Stimulated activated naive CD8-positive, alpha-beta T cell treated with anti-CD3 and anti-CD28 coated beads, Interleukin-15, Interleukin-2, amounts not matched to agents 100 U/mL and 50 U/mL, for 24 hours (primary cell): ENCODE measurements around the gene ATP2B2.
"Not testable (repeated sequence)": the region's sequence is repeated elsewhere in the genome, so short reads cannot be mapped to it uniquely, and the experiment has no call there.

Source experiments
- ATAC-seq: fragments of 150-1000 bp; cut with Tn5 transposase; one replicate; pipeline ENCODE4 v1.10.0; 2021
- DNase-seq: peaks from one replicate; pipeline ENCODE4 v3.0.0; 2021

Gene ATP2B2

DNA sequence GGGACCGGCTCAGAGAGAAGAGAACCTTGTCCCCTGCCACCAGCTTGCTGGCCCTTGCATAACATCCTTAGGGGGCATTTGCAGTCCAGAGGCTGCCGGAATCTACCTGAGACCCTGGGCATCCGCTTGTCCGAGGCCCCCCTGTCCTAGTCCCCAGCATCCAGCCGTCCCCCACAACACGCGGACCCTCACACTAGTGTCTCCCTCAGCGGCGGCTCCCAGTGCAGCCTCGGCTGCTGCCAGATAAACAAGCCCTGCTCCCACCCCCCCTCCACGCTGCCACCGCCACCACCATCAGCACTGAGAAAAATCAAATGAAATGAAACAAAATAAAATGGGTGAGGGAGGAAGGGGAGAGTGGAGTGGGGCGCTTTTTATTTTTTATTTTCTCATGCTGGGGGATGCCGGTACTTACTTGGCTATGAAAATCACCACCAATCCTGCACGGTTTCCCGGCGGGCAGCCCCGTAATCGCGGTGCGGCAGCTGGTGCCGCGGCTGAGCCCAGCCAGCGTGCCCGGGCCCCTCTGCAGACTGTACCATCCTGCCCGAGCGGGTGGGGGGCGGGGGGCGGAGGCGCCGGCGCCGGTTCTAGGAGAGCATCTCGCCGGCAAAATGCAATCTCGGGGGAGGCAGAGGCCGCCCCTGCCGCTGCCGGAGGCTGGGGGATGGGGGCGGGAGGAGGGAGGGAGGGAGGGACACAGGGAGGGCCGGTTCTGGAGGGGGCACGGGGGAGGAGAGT is at the start of gene ATP2B2:
Gene ATP2B2, minus strand, starts transcription at position 537 of the 741 bp plus-strand sequence. CDS start 56,043 bp downstream, outside the sequence.
- DNase-seq, result peak; percentile 15
- ATAC-seq, result no peak

DNA sequence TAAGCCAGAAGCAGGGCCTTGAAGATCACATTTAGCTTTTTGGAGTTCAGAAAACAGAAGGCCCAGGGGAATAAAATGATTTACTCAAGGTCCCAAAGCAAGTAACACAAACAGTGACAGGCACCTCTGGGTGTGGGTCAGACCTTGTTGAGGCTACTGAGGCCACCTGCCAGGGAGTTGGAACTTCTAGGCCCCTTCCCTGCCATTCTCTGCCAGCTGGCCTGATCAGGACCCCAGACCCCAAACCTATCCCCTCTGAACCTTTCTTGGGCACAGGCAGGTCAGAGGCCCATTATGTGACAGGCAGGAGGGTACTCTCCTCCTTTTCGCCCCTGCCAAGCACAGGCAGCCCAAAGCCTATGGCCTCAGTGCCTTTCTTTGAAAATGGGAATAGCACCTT is 49.4 kb upstream of the ATP2B2 start:
- ATAC-seq, result no peak
- no peak for DNase-seq

DNA sequence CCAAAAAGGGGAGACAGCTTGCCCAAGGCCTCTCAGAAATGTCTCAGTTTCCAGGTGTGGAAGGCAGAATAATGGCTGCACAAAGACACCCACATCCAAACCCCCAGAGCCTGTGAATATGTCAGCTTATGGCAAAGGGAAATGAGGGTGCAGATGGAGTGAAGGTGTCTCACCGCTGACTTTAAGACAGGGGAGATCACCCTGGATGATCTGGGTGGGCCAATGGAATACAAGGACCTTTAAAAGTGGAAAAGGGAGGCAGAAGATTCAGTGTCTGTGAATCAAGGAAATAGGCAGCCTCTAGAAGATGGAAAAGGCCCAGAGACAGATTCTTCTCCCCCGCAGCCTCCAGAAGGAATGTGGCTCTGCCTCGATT is 48.8 kb upstream of the ATP2B2 start:
- no peak for ATAC-seq
- no peak for DNase-seq

DNA sequence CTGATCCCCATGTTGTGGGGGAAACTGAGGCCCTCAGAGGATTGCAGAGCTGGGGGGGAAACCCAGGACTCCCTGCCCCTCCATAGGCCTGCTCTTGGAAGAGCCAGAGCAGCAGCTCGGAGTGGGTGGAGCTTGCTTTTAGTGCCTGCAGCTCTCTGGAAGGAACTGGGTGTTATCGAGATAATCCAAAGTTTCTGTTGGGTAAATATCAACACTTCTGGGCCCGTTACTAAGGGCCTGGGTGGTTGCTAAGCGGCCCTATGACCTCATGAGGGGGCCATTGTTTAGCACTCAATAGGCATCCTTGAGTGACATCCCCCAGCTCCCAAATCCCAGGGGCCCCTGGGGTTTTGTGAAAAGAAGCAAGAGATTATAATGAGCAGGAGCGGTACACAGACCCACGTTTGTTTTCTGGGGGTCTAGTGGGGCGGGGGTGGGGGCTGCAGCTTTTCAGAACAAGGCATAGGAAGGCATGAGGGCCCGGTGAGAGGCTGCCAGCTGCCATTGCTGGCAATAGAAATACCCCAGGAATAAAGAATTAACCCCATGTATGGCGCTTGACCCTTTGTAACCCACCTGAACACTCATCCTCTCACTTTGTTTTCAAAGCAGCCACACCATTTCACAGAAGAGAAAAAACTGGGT is 48.3 kb upstream of the ATP2B2 start:
- DNase-seq, result no peak
- ATAC-seq, result no peak

DNA sequence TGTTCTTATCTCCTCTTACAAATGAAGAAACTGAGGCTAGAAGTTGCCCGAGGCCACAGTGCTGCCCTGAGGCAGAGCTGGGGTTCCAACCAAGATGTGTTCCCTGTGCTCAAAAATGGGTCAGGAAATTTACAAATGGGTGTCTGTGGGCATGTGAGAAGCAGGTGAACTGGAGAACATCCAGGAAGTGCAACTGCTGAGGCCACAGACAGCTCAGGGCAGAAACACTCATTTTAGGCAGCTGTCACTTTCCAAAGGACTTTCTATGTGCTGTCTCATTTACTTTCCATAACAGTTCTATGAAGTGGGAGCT is 47.2 kb upstream of the ATP2B2 start:
- DNase-seq, result no peak

DNA sequence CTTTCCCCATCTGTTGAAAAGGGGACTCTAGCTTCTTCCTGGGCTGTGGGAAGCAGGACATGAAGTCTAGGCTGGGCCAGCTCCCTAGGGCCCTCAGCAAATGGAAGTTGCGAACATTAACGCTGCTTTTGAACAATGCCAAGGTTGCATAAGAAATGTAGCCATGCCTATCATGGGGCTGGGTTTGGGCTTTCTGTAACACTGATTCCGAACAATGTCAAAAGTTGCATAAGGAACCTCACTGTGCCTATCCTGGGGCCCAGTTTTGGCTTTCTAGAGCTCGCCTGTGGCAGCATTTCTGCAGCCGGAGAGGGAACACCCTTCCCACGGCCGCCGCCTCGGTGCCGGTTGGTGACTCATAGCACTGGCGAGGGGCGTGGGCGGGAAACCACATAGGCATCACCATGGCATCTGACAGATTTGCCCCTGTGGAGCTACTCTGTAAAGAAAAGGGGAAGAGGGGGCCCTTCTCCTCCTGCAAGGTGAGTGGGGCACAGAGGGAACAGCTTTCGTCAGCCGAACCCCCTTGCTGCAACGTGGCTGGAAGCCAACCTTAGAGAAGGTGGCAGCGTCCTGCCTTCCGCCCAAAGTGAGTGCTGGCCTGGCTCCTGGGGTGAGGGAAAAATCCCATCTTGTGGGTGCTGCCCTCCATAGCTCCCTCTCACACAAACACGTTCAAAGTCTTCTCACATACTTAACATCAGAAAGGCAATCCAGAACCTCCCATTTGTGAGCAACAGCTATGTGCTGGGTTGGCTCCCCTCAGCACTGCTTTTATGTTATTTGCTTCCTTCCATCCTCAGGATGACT is 46.6 kb upstream of the ATP2B2 start:
- peak; percentile 91 for DNase-seq
- ATAC-seq, result peak; percentile 84

More for the DNA sequence above, 47.2 kb upstream of the ATP2B2 start:
- ATAC-seq, result peak; percentile 38

DNA sequence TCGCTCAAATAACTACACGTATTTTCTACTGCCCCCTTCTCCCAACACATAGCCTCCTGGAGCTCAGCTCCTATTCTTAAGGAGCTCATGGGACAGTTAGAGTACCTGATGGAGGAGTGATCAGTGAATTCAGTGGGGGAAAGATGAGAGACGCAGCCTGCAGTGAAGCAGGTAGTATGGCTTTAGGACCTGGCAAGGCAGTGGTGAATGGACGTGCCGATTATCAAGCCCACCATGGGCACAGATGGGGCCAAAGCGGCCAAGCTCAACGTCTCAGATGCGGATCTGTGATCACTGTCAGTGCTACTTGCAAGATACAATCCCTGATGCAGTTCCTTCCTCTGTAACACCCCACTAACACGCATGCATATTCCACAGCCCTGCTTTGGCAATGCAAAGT is 45.8 kb upstream of the ATP2B2 start:
- DNase-seq (no peak), ATAC-seq (no peak)

DNA sequence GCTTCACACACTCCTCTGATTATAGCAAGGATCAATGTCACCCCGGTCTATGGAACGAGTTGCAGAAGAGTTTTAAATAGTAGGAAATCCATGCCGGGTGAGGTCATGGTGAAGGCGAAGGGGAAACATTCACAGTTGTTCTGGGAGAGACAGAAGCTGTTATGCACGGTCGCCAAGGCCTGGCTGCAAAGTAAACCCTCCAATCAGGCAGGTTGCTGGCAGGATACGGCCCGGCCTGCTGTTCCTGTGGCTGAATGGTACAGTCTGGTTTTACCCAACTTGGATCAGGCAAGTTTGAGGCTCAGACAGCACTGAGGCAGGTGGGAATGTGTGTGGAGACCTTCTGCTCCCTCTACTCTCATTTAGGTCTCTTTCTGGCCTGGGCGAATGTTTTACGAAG is 45.3 kb upstream of the ATP2B2 start:
- ATAC-seq, result no peak
- DNase-seq, result no peak

DNA sequence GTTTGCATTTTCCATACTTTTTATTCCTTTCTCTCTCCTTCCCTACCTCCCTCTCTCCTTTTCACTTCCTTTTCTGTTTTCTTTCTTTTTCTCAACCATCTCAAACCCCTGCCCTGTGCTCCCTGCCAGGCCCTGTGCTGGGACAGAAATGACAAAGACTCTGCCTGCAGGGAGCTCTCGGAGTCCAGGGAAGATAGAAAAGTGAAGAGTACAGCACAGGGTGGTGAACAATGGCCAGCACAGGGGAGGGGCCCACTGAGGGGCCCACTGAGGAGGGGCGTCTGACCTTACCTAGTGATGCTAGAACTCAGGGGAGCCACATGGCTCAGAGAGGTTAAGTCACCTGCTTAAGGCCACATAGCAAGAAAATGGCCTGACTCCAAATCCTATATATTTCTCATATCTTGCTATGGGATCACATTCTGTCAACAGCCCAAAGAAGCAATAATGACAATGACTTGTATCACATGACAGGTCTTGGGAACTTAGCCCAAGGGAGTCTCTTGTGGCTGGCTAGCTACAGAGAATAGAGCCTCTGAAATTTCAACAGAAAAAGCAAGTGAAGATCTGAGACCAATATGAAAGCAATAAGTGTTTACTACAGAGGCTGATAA is 44.3 kb upstream of the ATP2B2 start:
- DNase-seq, result no peak

DNA sequence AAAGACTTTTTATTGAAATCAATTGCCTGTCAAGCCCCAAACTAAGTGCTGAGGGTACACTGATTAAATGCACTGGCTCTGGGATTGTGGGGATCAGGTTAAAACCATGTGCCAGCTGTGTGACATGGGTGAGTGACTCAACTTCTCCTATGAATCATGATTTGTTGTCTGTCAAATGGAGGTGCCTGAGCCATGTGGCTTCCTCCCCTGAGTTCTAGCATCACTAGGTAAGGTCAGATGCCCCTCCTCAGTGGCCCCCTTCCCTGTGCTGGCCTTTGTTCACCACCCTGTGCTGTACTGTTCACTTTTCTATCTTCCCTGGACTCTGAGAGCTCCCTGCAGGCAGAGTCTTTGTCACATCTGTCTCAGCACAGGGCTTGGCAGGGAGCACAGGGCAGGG is 43.6 kb upstream of the ATP2B2 start:
- peak; percentile 36 for DNase-seq
- peak; percentile 78 for ATAC-seq

More for the DNA sequence above, 44.3 kb upstream of the ATP2B2 start:
- ATAC-seq, result no peak

DNA sequence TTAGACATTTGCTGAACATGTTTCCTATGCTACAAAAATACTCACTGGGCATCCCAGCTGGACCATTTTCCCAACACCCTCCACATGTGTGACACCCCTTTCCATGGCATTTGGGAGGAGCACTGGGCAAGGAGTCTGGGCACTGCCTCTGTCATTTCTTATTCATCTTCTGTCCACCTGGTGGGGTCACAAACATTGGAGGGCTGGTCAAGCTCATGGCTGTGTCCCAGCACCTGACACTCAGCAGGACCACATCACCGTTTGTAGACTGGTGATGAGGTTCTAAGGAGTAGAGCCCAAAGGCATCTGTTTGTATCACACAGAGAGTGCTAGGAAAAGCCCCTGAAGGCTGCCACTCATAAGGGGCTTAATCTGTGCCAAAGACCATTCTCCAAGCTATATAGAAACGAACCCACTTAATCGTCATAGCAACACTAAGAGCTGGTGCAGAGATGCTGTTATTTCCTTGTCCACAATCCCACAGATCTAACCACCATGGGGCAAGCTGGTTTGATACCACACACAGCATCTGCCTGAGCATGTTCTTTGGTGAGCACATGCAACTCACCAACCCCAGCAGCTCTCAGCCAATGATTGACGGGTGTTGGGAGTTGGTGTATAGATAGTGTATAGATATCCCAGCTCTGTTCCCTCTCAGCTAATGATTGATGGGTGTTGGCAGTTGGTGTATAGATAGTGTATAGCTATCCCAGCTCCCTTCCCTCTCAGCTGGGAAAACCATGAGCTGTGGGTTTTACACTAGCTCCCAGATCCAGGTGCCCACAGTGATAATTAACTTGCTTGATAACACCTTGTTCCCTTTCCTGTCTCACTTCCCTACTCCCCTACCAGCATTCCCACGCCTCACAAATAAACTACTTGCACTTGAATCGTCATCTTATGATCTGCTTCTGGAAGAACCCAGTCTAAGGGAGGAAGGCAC is 42.7 kb upstream of the ATP2B2 start:
- DNase-seq, result no peak
- no peak for ATAC-seq

DNA sequence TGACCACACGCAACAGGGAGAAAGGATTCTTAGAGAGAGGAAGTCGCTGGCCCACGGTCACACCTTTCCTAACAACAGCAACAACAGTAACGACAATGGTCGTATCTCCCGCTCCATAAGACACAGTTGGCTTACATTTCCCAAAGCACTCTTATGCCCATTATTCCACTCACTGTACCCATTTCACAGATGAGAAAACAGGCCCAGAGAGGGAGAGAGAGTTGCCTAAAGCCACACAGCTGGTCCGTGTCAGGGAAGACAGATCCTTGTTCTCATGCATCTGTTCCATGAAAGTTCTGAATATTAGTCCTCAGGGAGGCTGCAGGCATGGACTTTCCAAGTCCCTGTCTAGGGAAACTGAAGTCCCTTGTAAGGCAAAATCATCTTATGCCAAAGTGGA is 42.0 kb upstream of the ATP2B2 start:
- DNase-seq (no peak), ATAC-seq (no peak)

DNA sequence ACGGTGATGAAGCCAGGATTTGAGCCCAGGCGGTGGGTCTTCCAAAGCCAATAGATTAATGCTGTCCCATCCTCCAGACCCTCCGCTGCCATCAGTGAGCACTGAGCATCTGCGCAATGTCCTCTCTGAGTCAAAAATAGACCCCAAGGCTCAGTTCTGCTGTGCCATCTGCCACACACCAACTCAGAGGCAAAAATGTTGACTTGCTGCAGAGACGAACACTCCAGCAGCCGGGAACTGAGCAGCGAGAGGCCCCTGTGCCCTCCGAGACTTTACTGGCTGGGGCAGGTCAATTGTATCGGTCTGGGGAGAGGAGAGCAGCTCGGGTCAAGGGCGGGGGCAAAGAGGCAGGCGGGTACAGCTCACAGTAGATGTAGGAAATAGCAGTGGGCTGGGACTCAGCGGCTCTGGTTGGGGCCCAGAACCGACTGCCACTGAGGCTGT is 41.5 kb upstream of the ATP2B2 start:
- ATAC-seq, result no peak

DNA sequence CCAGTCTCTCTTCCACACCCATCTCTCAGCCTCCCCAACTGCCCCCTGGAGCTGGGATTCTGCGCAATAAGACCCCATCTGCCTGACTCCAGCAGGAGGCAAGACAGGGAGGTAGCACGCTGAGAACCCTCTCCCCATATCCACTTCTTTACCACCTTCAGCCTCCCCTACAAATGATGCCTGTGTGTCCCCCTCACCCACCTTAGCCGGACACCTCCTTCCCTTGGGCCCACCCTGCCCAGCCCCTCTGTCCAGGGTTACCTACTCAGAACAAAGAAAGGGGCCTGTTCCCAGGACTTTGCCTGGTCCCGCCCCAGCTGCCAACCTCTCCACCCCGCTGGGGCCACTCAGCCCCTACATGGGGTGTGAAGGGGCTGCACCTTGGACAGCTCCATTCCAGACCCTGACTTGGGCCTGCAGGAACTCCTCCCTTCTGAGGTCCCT is 40.8 kb upstream of the ATP2B2 start:
- no peak for ATAC-seq
- no peak for DNase-seq

More for the DNA sequence above, 41.5 kb upstream of the ATP2B2 start:
- no peak for DNase-seq

DNA sequence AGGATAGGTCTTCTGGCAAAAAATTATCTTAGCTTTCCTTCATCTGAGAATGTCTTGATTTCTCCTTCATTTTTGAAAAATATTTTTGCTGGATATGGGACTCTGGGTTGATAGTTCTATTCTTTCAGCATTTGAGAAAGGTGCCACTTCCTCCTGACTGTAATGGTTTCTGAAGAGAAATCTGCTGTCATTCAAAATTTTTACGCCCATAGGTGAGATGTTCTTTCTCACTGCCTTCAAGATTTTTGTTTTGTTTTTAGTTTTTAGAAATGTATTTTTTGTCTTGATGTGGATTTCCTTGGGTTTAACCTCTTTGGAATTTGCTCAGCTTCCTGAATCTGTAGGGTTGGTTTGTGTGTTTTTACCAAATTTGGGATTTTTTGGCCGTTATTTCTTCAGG is 37.1 kb upstream of the ATP2B2 start:
- no peak for ATAC-seq
- no peak for DNase-seq

DNA sequence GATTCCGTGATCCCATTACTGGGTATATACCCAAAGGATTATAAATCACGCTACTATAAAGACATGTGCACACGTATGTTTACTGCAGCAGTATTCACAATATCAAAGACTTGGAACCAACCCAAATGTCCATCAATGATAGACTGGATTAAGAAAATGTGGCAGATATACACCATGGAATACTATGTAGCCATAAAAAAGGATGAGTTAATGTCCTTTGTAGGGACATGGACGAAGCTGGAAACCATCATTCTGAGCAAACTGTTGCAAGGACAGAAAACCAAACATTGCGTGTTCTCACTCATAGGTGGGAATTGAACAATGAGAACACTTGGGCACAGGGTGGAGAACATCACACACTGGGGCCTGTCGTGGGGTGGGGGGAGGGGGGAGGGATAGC is 35.0 kb upstream of the ATP2B2 start:
- not testable (repeated sequence) for DNase-seq, ATAC-seq

DNA sequence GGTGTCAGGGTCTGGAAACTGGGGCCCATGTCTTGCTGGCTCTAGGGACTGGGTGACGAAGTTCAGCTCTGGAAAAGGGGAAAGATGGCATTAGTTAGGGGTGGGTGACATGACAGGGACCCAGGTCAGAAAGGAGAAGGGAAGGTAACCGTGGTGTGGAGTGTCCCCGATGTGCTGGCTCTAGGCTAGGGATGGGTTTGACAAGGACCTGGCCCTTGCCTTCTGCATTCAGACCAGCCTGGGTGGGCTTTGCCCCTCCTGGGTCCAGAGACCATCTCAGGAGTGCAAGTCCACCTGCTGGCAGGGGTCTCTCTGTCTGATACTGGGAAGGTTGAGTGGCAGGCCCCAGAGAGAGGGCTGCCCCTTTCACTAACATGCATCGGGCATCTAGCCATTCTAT is 28.7 kb upstream of the ATP2B2 start:
- ATAC-seq, result no peak
- DNase-seq, result no peak

DNA sequence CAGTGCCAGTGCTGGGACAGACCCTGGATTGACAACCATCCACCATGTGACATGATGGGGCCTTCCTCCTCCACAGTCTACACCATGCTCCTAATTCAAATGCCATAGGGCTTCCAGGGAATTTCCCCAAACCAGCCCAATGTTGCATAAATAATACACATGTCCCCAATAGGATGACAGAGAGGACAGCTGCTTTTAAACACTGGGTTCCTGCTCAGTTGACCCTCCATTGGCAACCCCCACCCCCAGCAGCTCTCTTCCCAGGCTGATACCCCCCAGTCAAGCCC is 28.3 kb upstream of the ATP2B2 start:
- no peak for DNase-seq
- peak; percentile 36 for ATAC-seq

DNA sequence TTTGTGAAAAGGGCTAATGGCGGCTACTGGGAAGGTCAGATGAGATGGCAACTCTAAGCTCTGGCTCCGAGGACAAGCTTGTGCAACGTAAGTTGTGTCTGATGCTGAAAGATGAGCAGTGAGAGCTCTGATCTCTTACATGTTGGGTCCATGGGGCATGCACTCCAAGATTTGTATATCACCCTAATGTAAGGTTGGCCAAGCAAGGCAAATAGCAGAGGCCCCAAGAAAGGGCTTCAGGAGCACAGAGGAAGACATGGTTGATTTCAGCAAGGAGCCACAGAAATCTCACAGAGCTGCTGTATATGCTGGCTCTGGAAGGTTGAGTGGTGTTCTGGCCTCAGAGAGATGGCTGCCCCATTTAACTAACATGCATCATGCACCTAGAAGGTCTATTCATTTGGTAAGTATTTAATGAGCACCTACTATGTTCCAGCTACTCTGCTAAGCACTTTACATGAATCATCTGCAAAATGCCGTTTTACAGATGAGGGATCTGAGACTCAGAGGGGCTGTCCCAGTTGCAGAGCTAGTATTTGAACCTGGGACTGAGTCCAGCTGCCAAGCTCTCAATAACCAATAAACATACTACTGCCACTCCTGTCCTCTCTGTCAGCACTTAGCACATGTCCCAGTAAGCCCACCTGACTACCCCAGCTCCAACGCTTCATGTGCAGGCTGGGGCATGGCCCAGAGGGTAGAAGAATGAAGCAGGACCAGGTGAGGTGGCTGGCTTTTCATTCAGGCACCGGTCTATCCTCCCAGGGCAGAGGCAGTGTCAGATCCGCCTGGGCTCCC is 27.8 kb upstream of the ATP2B2 start:
- no peak for DNase-seq
- no peak for ATAC-seq

DNA sequence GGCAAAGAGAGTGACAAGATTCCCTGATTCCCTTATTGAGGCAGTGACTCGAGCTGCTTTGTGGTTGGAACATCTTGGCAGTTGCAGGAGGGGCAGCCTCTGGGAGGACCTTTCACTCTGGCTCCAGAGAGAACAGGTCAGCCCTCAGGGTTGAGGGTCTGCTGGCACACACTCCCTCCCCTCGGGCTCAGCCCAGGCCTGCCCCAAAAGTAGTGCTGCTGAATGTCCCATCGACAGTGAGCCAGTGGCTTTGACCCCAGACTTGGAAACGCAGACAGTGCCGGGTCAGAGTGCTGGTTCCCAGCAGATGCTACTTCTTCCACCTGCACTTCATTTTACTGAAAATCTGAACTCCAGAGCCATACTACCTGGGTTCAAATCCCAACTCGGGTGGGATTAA is 25.6 kb upstream of the ATP2B2 start:
- DNase-seq, result no peak
- no peak for ATAC-seq

DNA sequence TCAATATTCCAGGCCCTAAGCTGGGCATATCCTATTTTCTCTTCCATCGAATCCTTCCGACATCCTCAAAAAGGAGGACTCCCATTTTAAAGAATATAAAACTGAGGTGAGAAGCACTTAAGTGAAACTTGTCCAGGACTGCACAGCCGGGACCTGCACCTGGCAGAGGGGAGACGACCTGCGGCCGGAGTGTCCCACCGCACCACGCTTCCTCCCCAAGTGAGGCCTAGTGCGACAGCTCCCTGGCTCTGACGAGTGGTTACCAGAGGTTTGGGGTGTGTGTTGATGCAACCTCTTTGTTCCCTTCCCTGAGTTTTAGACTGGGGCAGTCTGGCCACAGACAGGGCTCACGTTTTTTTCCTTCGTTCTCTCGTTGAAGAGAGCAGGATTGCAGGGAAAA is 24.9 kb upstream of the ATP2B2 start:
- no peak for ATAC-seq

More for the DNA sequence above, 24.9 kb upstream of the ATP2B2 start:
- DNase-seq, result no peak
